DOHH2 (cell line): ENCODE data around the gene VTN.

ENCODE experiments used
- H3F3A ChIP-seq: fragments of 200-600 bp; sonication (generic), shearing (Covaris generic); 2 replicates; pipeline ENCODE4 v1.6.0; 2016; ENCODE audit warnings: antibody characterized with exemption, mild to moderate bottlenecking; ENCODE audit not compliant: control insufficient read depth, insufficient read depth
- H3K27ac ChIP-seq: fragments of 200-600 bp; sonication (generic); 2 replicates; pipeline ENCODE4 v1.5.1; 2014; ENCODE audit warnings: low read depth, mild to moderate bottlenecking, low read length, moderate library complexity
- H3K27me3 ChIP-seq: fragments of 200-600 bp; sonication (generic); 2 replicates; pipeline ENCODE4 v1.6.1; 2014; ENCODE audit warnings: mild to moderate bottlenecking, low read length, mixed read lengths; ENCODE audit not compliant: control insufficient read depth
- H3K36me3 ChIP-seq: fragments of 200-600 bp; sonication (generic); 2 replicates; pipeline ENCODE4 v1.6.1; 2014; ENCODE audit warnings: mild to moderate bottlenecking, low read length, moderate library complexity, mixed read lengths; ENCODE audit not compliant: control insufficient read depth
- H3K4me1 ChIP-seq: fragments of 200-600 bp; sonication (generic); 2 replicates; pipeline ENCODE4 v1.6.1; 2014; ENCODE audit warnings: mild to moderate bottlenecking, low read length, mixed read lengths; ENCODE audit not compliant: control insufficient read depth
- H3K4me2 ChIP-seq: fragments of 200-600 bp; sonication (generic); 2 replicates; pipeline ENCODE4 v1.6.0; 2014; ENCODE audit warnings: mild to moderate bottlenecking, low read length, moderate library complexity
- H3K4me3 ChIP-seq: fragments of 200-600 bp; sonication (generic); 2 replicates; pipeline ENCODE4 v1.5.1; 2014; ENCODE audit warnings: mild to moderate bottlenecking, low read length, mixed read lengths
- H3K79me2 ChIP-seq: fragments of 200-600 bp; sonication (generic); 2 replicates; pipeline ENCODE4 v1.6.1; 2014; ENCODE audit warnings: mild to moderate bottlenecking, low read length, mixed read lengths; ENCODE audit not compliant: control insufficient read depth
- H3K9me2 ChIP-seq: fragments of 200-600 bp; sonication (generic); replicated peaks from 2 replicates; pipeline ENCODE4 v1.6.1; 2014; ENCODE audit warnings: mild to moderate bottlenecking, low read length, mixed read lengths; ENCODE audit not compliant: control insufficient read depth
- H3K9me3 ChIP-seq: fragments of 200-600 bp; sonication (generic); 2 replicates; pipeline ENCODE4 v1.6.1; 2014; ENCODE audit warnings: antibody characterized with exemption, low read length, mixed read lengths; ENCODE audit not compliant: control insufficient read depth, insufficient read depth
- H4K20me1 ChIP-seq: fragments of 200-600 bp; sonication (generic); 2 replicates; pipeline ENCODE4 v1.6.0; 2014; ENCODE audit warnings: low read depth, mild to moderate bottlenecking, antibody characterized with exemption, low read length, moderate library complexity; ENCODE audit not compliant: control insufficient read depth, insufficient read depth
- EZH2phosphoT487 ChIP-seq: fragments of 200-600 bp; sonication (generic); IDR thresholded peaks from 2 replicates; pipeline ENCODE4 v1.6.1; 2017; ENCODE audit warnings: borderline replicate concordance, mild to moderate bottlenecking, antibody characterized with exemption, low read length, moderate library complexity, mixed read lengths
- TF ChIP-seq, protein P1 (sequence below): fragments of 200-600 bp; sonication (generic); IDR thresholded peaks from one replicate; pipeline ENCODE4 v1.5.1; 2014; ENCODE audit warnings: antibody characterized with exemption, mild to moderate bottlenecking, low read depth, low read length; ENCODE audit not compliant: poor library complexity, severe bottlenecking

VTN gene

GRCh38 chr17:28406473-28406814 is 36.3 kb upstream of the VTN start:
- Histone ChIP-seq H3K4me3 (peak overlapping the region; percentile 96), H3K27me3 (peaks cover 13% of the 10 kb centered on the region), H3K4me2 (peak overlapping the region; percentile 96), H3K9me2 (no peaks in the 10 kb centered on the region), H3K4me1 (peaks cover 24% of the 10 kb centered on the region), H3F3A (no peaks in the 10 kb centered on the region), H3K79me2 (no peaks in the 10 kb centered on the region), H3K27ac (no peak overlapping the region), H3K9me3 (no peaks in the 10 kb centered on the region), H4K20me1 (no peaks in the 10 kb centered on the region), H3K36me3 (no peaks in the 10 kb centered on the region)
- TF ChIP-seq, protein P1, sequence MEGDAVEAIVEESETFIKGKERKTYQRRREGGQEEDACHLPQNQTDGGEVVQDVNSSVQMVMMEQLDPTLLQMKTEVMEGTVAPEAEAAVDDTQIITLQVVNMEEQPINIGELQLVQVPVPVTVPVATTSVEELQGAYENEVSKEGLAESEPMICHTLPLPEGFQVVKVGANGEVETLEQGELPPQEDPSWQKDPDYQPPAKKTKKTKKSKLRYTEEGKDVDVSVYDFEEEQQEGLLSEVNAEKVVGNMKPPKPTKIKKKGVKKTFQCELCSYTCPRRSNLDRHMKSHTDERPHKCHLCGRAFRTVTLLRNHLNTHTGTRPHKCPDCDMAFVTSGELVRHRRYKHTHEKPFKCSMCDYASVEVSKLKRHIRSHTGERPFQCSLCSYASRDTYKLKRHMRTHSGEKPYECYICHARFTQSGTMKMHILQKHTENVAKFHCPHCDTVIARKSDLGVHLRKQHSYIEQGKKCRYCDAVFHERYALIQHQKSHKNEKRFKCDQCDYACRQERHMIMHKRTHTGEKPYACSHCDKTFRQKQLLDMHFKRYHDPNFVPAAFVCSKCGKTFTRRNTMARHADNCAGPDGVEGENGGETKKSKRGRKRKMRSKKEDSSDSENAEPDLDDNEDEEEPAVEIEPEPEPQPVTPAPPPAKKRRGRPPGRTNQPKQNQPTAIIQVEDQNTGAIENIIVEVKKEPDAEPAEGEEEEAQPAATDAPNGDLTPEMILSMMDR = no peak
- no peak for TF ChIP-seq EZH2phosphoT487

- Histone ChIP-seq H3K4me3 (peak within 1 kb of the TSS; percentile 96), H3K27ac (peak within 1 kb of the TSS; percentile 26; the same call in 1 of the 2 replicates), H4K20me1 (no peaks in the 10 kb centered on the region), H3F3A (no peaks in the 10 kb centered on the region), H3K9me3 (no peaks in the 10 kb centered on the region), H3K79me2 (no peaks in the 10 kb centered on the region), H3K36me3 (no peaks in the 10 kb centered on the region), H3K4me1 (peaks cover 24% of the 10 kb centered on the region), H3K27me3 (peaks cover 7% of the 10 kb centered on the region), H3K9me2 (no peaks in the 10 kb centered on the region), H3K4me2 (peak within 1 kb of the TSS; percentile 96)
- no peak for TF ChIP-seq EZH2phosphoT487
- TF ChIP-seq, protein P1 = no peak
Observed at GRCh38 chr17:28405632-28406472, 35.7 kb upstream of the VTN start, which contains the start of gene SLC46A1. TSS of gene SLC46A1 (minus strand) at chr17:28406212. CDS start at chr17:28406114, 98 bp downstream.

DNA sequence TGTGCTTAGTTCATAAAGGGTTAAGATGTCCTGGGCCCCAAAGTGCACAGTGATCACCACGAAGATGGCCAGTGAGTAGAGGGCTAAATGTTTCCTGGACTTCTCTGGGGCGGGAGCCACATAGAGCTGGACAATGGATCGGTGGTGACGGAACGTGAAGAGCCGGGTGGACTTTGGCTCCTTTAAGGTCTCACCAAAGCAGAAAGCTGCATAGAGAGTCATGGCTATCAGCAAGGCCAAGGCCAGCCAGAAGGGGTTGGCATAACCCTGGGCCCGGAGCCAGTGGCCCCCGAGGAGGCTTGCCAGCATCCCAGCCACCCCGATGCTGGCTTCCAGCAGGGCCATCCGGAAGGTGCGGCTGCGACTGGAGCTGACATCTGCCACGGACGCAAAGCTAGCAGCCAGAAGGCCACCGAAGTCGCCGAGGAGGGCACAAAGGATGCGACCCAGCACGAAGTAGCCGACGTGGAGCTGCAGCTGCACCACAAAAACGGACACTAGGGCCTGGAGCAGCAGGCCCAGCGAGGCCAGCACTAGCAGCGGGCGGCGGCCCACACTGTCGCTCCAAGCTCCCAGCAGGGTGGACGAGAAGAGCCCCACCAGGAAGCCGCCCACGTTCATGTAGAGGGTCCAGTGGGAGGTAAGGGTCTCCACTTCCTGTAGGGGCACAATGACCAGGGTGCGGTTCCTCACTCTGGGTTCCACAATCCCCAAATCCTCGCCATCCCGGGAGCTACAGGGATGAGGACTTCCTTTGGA is 34.9 kb upstream of the VTN start:
- Histone ChIP-seq H3K79me2 (no peaks in the 10 kb centered on the region), H4K20me1 (no peaks in the 10 kb centered on the region), H3K4me2 (peak overlapping the region; percentile 96), H3K4me3 (peak overlapping the region; percentile 96), H3K9me2 (no peaks in the 10 kb centered on the region), H3K27ac (no peak overlapping the region), H3K9me3 (no peaks in the 10 kb centered on the region), H3K4me1 (peaks cover 24% of the 10 kb centered on the region), H3K36me3 (no peaks in the 10 kb centered on the region), H3K27me3 (peaks cover 6% of the 10 kb centered on the region; the same call in 1 of the 2 replicates), H3F3A (no peaks in the 10 kb centered on the region)
- TF ChIP-seq, protein P1 = no peak
- TF ChIP-seq EZH2phosphoT487 = no peak
